ENCODE results near the gene NME7. TPM values are rescaled to one million over a fixed set of nuclear protein-coding genes. Genes with fewer than 3 reads are reported as not detected.

NME7 gene
- total and polyA plus RNA-seq, 2 experiments from 2014 or later = 39.1 to 48.5 TPM

GRCh38 chr1:169204157-169204556 is 163.4 kb downstream of the NME7 start (continued):
- TF ChIP-seq STAT1 (IDR thresholded peaks at IDR 0.05; ENCODE audit: unreplicated experiment) (no peak), REST (IDR thresholded peaks at IDR 0.05; ENCODE audit: unreplicated experiment) (no peak)

GRCh38 chr1:169202791-169203665 is 164.6 kb downstream of the NME7 start:
- Mint-ChIP-seq H3K9me3 (no peaks in the 10 kb centered on the region), H3K4me1 (peaks cover 13% of the 10 kb centered on the region), H3K4me3 (no peak overlapping the region), H3K27ac (0 out of 2 replicates have a peak overlapping the region, but pooled peaks have one; percentile 4), H3K27me3 (ENCODE audit: insufficient read depth, low read depth, poor library complexity) (no peaks in the 10 kb centered on the region), H3K36me3 (ENCODE audit: low read depth) (no peaks in the 10 kb centered on the region; the same call in 2 of the 3 replicates)
- Histone ChIP-seq H3K27ac (ENCODE audit: low read depth) (no peak overlapping the region), H3K36me3 (ENCODE audit: insufficient read depth) (no peaks in the 10 kb centered on the region), H3K4me3 (no peak overlapping the region), H4K20me1 (replicated peaks; ENCODE audit: insufficient read depth) (no peaks in the 10 kb centered on the region), H3K4me2 (no peak overlapping the region), H3K27me3 (ENCODE audit: insufficient read depth) (no peaks in the 10 kb centered on the region), H3K79me2 (replicated peaks; ENCODE audit: insufficient read depth) (no peaks in the 10 kb centered on the region), H3K4me1 (ENCODE audit: insufficient read depth) (no peaks in the 10 kb centered on the region; the same call in 1 of the 2 replicates), H3F3A (replicated peaks; ENCODE audit: low read depth) (no peaks in the 10 kb centered on the region), H3K9me2 (ENCODE audit: insufficient read depth) (peaks cover 9% of the 10 kb centered on the region; the same call in 1 of the 2 replicates), H2AFZ (no peak overlapping the region)
- DNase-seq (ENCODE audit: low spot score) (no peak), ATAC-seq (no peak)
- TF ChIP-seq EZH2phosphoT487 (IDR thresholded peaks at IDR 0.05; ENCODE audit: unreplicated experiment) (no peak), REST (IDR thresholded peaks at IDR 0.05; ENCODE audit: unreplicated experiment) (no peak), CREB1 (CRISPR knock-in tag; IDR thresholded peaks at IDR 0.05; ENCODE audit: low read depth) (no peak), ZNF462 (CRISPR knock-in tag; IDR thresholded peaks at IDR 0.05) (no peak), ETS1 (IDR thresholded peaks at IDR 0.05) (no peak), POLR2AphosphoS5 (IDR thresholded peaks at IDR 0.05; ENCODE audit: low read depth) (no peak), JUNB (IDR thresholded peaks at IDR 0.05; ENCODE audit: unreplicated experiment) (no peak), ZNF114 (CRISPR knock-in tag; IDR thresholded peaks at IDR 0.05) (no peak)
